CD4-positive, alpha-beta memory T cell (primary cell): ENCODE data around the gene TXNDC11. TPM values are rescaled to one million over a fixed set of nuclear protein-coding genes. Genes with fewer than 3 reads are reported as not detected.

Source experiments
- CTCF ChIA-PET: fragments of 350-600 bp; sonication (Branson Sonifier 250); formaldehyde crosslinking; loops from one replicate; lab custom pipeline; 2021; ENCODE audit warnings: inconsistent platforms; ENCODE audit not compliant: partially characterized antibody; lab: Charles Lee
- POLR2A ChIA-PET: fragments of 350-600 bp; sonication (Branson Sonifier 250); formaldehyde crosslinking; loops from one replicate; lab custom pipeline; 2021; ENCODE audit not compliant: partially characterized antibody; lab: Charles Lee
- DNase-seq, 5 donors: peaks; one replicate each; pipeline versions ENCODE4 v3.0.0 to v3.0.0-alpha.2; 2020 to 2022; ENCODE audit warnings: mixed read lengths in 1 of 5
- H3K27ac ChIP-seq: one replicate; pipeline ENCODE4 v1.7.0; 2013; ENCODE audit warnings: low read depth, low read length
- H3K27me3 ChIP-seq: 2 replicates; pipeline ENCODE4 v1.7.0; 2013; ENCODE audit warnings: mild to moderate bottlenecking, low read length, moderate library complexity; ENCODE audit not compliant: insufficient read depth
- H3K36me3 ChIP-seq: 2 replicates; pipeline ENCODE4 v1.7.0; 2013; ENCODE audit warnings: mild to moderate bottlenecking, low read length, moderate library complexity; ENCODE audit not compliant: insufficient read depth
- H3K4me1 ChIP-seq: 2 replicates; pipeline ENCODE4 v1.7.0; 2013; ENCODE audit warnings: mild to moderate bottlenecking, low read length, moderate library complexity; ENCODE audit not compliant: insufficient read depth
- H3K4me3 ChIP-seq, 2 donors: one replicate each; pipeline ENCODE4 v1.7.0; 2013; ENCODE audit warnings: low read length in 2 of 2, mild to moderate bottlenecking in 1 of 2
- H3K9me3 ChIP-seq, 2 donors: one replicate each; pipeline ENCODE4 v1.7.0; 2013; ENCODE audit warnings: low read length in 2 of 2, control low read depth in 1 of 2; ENCODE audit not compliant: control insufficient read depth in 1 of 2
- H3K27ac Mint-ChIP-seq, 7 donors: one replicate each; pipeline ENCODE4 v1.8.0; 2020 to 2021; ENCODE audit warnings: mixed read lengths in 7 of 7, mild to moderate bottlenecking in 6 of 7, inconsistent platforms in 3 of 7, moderate library complexity in 3 of 7
- H3K27me3 Mint-ChIP-seq, 2 donors: one replicate each; pipeline ENCODE4 v1.8.0; 2020 to 2021; ENCODE audit warnings: mixed read lengths in 2 of 2
- H3K36me3 Mint-ChIP-seq, 2 donors: one replicate each; pipeline ENCODE4 v1.8.0; 2020 to 2021; ENCODE audit warnings: mixed read lengths in 2 of 2, inconsistent platforms in 1 of 2, mild to moderate bottlenecking in 1 of 2
- H3K4me1 Mint-ChIP-seq, 4 donors: one replicate each; pipeline ENCODE4 v1.8.0; 2020 to 2021; ENCODE audit warnings: mixed read lengths in 4 of 4, mild to moderate bottlenecking in 1 of 4
- H3K4me3 Mint-ChIP-seq, 8 donors: one replicate each; pipeline ENCODE4 v1.8.0; 2020 to 2021; ENCODE audit warnings: mixed read lengths in 8 of 8, mild to moderate bottlenecking in 7 of 8, moderate library complexity in 6 of 8, inconsistent platforms in 3 of 8
- H3K9me3 Mint-ChIP-seq, 8 donors: one replicate each; pipeline ENCODE4 v1.8.0; 2020 to 2021; ENCODE audit warnings: mixed read lengths in 8 of 8, mild to moderate bottlenecking in 5 of 8, inconsistent platforms in 3 of 8, moderate library complexity in 1 of 8
- intact Hi-C: fragments of 100-400 bp; cut with micrococcal nuclease; formaldehyde crosslinking; loops from one replicate; pipeline ENCODE4 v1.15.1; 2023
- polyA plus RNA-seq, 2 donors: library from polyadenylated mRNA; unstranded; fragments of 300-500 nt; fragmentation: Illumina TruSeq; gene quantifications; one replicate each; pipeline ENCODE4 v1.2.3, GENCODE V29; 2021
- total RNA-seq, 2 experiments: library from RNA; stranded (reverse); gene quantifications; one replicate each; pipeline ENCODE4 v1.2.3, GENCODE V29; 2021

The TXNDC11 gene
- total and polyA plus RNA-seq, 4 experiments from 2014 or later = 51.7 to 62.6 (median 57.3) TPM

GRCh38 chr16:11634312-11634711, 108.3 kb downstream of the TXNDC11 start:
- DNase-seq = no peak
- Histone ChIP-seq H3K9me3 (no peaks in the 10 kb centered on the region), H3K27ac (no peak overlapping the region), H3K27me3 (no peaks in the 10 kb centered on the region), H3K4me3 (no peak overlapping the region), H3K4me1 (peaks cover 8% of the 10 kb centered on the region), H3K36me3 (no peaks in the 10 kb centered on the region)
- intact Hi-C loops = no loop called here
- ChIA-PET CTCF (interaction anchor here (1.4 to 2.6 kb wide), 2 partner anchors 13 to 102 kb away, joined by 6 to 8 read pairs; no protein-coding TSS in a partner anchor), POLR2A (interaction anchor here (4.4 kb wide), 1 partner anchor 13 kb away, joined by 26 read pairs; no protein-coding TSS in a partner anchor)
- no peaks in the 10 kb centered on the region for H3K27me3 Mint-ChIP-seq
- H3K9me3 Mint-ChIP-seq = no peaks in the 10 kb centered on the region
- H3K27ac Mint-ChIP-seq = no peak overlapping the region
- H3K36me3 Mint-ChIP-seq = no peaks in the 10 kb centered on the region
- H3K4me1 Mint-ChIP-seq = peaks cover 14 to 26% (median 19%) of the 10 kb centered on the region in 4 donors
- no peak overlapping the region for H3K4me3 Mint-ChIP-seq

GRCh38 chr16:11633113-11633512, 109.5 kb downstream of the TXNDC11 start:
- no peaks in the 10 kb centered on the region for H3K27me3 Mint-ChIP-seq
- CTCF ChIA-PET = no interaction called here

GRCh38 chr16:11632455-11632939, 110.2 kb downstream of the TXNDC11 start:
- no peaks in the 10 kb centered on the region for H3K27me3 ChIP-seq
- intact Hi-C loops = no loop called here
- H3K4me3 ChIP-seq = no peak overlapping the region
- Mint-ChIP-seq H3K4me3 (no peak overlapping the region), H3K4me1 (peaks cover 18 to 36% (median 26%) of the 10 kb centered on the region in 4 donors), H3K9me3 (no peaks in the 10 kb centered on the region), H3K27me3 (no peaks in the 10 kb centered on the region), H3K27ac (no peak overlapping the region), H3K36me3 (no peaks in the 10 kb centered on the region)
- no peaks in the 10 kb centered on the region for H3K9me3 ChIP-seq
- H3K36me3 ChIP-seq = no peaks in the 10 kb centered on the region
- no peak for DNase-seq
- H3K27ac ChIP-seq = no peak overlapping the region
- CTCF ChIA-PET = interaction anchor here (1.4 kb wide), 1 partner anchor 11 kb away, joined by 4 read pairs; no protein-coding TSS in a partner anchor
- H3K4me1 ChIP-seq = peaks cover 8% of the 10 kb centered on the region
- POLR2A ChIA-PET = interaction anchor here (0.9 to 1.9 kb wide), 2 partner anchors 45 to 86 kb away, joined by 3 to 6 read pairs; partner anchors contain the start of gene LITAF

More at GRCh38 chr16:11633113-11633512, 109.5 kb downstream of the TXNDC11 start:
- Histone ChIP-seq H3K4me1 (peaks cover 8% of the 10 kb centered on the region), H3K27me3 (no peaks in the 10 kb centered on the region), H3K27ac (no peak overlapping the region), H3K9me3 (no peaks in the 10 kb centered on the region), H3K36me3 (no peaks in the 10 kb centered on the region), H3K4me3 (no peak overlapping the region)
- intact Hi-C loops = no loop called here
- Mint-ChIP-seq H3K9me3 (no peaks in the 10 kb centered on the region), H3K36me3 (no peaks in the 10 kb centered on the region), H3K4me3 (no peak overlapping the region), H3K27ac (peak overlapping the region in 1 of 7 donors; percentile 46), H3K4me1 (peaks cover 18 to 33% (median 25%) of the 10 kb centered on the region in 4 donors)
- POLR2A ChIA-PET = no interaction called here
- no peak for DNase-seq

- ChIA-PET CTCF (interaction anchor here (0.7 to 2.2 kb wide), 3 partner anchors 9 to 94 kb away, joined by 4 to 7 read pairs (median 4); no protein-coding TSS in a partner anchor), POLR2A (interaction anchor here (1.2 to 1.9 kb wide), 3 partner anchors 10 to 44 kb away, joined by 4 to 7 read pairs (median 6); partner anchors contain the start of gene LITAF)
- DNase-seq = no peak
- no peaks in the 10 kb centered on the region for H3K36me3 Mint-ChIP-seq
- no peaks in the 10 kb centered on the region for H3K9me3 Mint-ChIP-seq
- no peak overlapping the region for H3K27ac ChIP-seq
- H3K4me3 ChIP-seq = no peak overlapping the region
- H3K9me3 ChIP-seq = no peaks in the 10 kb centered on the region
- H3K27me3 Mint-ChIP-seq = no peaks in the 10 kb centered on the region
- intact Hi-C loops = no loop called here
- H3K27me3 ChIP-seq = no peaks in the 10 kb centered on the region
- H3K27ac Mint-ChIP-seq = peak overlapping the region in 1 of 7 donors; percentile 41
- no peaks in the 10 kb centered on the region for H3K36me3 ChIP-seq
- H3K4me3 Mint-ChIP-seq = no peak overlapping the region
- H3K4me1 ChIP-seq = peaks cover 8% of the 10 kb centered on the region
- peaks cover 20 to 40% (median 28%) of the 10 kb centered on the region in 4 donors for H3K4me1 Mint-ChIP-seq
Measured at GRCh38 chr16:11631214-11631613, 111.4 kb downstream of the TXNDC11 start.

- no peaks in the 10 kb centered on the region for H3K27me3 Mint-ChIP-seq
- POLR2A ChIA-PET = interaction anchor here (1.2 to 1.9 kb wide), 3 partner anchors 9 to 44 kb away, joined by 4 to 7 read pairs (median 6); partner anchors contain the start of gene LITAF
Measured at GRCh38 chr16:11630768-11631056, 111.9 kb downstream of the TXNDC11 start.

GRCh38 chr16:11630046-11630767, 112.5 kb downstream of the TXNDC11 start:
- peak overlapping the region in 1 of 8 donors; percentile 13 for H3K4me3 Mint-ChIP-seq
- ChIA-PET POLR2A (interaction anchor here (1.7 to 1.9 kb wide), 3 partner anchors 8 to 43 kb away, joined by 6 to 9 read pairs (median 7); partner anchors contain the start of gene LITAF), CTCF (interaction anchor here (0.9 to 2.2 kb wide), 3 partner anchors 10 to 95 kb away, joined by 3 to 7 read pairs (median 3); no protein-coding TSS in a partner anchor)
- peaks cover 20 to 50% (median 34%) of the 10 kb centered on the region in 4 donors for H3K4me1 Mint-ChIP-seq
- intact Hi-C loops = no loop called here
- Histone ChIP-seq H3K27ac (no peak overlapping the region), H3K27me3 (no peaks in the 10 kb centered on the region), H3K4me1 (peaks cover 14% of the 10 kb centered on the region), H3K4me3 (no peak overlapping the region), H3K36me3 (no peaks in the 10 kb centered on the region), H3K9me3 (no peaks in the 10 kb centered on the region)
- H3K9me3 Mint-ChIP-seq = no peaks in the 10 kb centered on the region
- no peaks in the 10 kb centered on the region for H3K27me3 Mint-ChIP-seq
- DNase-seq = no peak
- no peaks in the 10 kb centered on the region for H3K36me3 Mint-ChIP-seq
- H3K27ac Mint-ChIP-seq = peak overlapping the region in 2 of 7 donors; percentile 53 to 59

More at GRCh38 chr16:11630768-11631056, 111.9 kb downstream of the TXNDC11 start:
- CTCF ChIA-PET = interaction anchor here (2.2 kb wide), 1 partner anchor 10 kb away, joined by 7 read pairs; no protein-coding TSS in a partner anchor
- Mint-ChIP-seq H3K4me3 (no peak overlapping the region), H3K27ac (no peak overlapping the region), H3K36me3 (no peaks in the 10 kb centered on the region), H3K9me3 (no peaks in the 10 kb centered on the region), H3K4me1 (peaks cover 20 to 45% (median 31%) of the 10 kb centered on the region in 4 donors)
- Histone ChIP-seq H3K27ac (no peak overlapping the region), H3K27me3 (no peaks in the 10 kb centered on the region), H3K9me3 (no peaks in the 10 kb centered on the region), H3K4me3 (no peak overlapping the region), H3K36me3 (no peaks in the 10 kb centered on the region), H3K4me1 (peaks cover 9% of the 10 kb centered on the region)
- intact Hi-C loops = no loop called here
- DNase-seq = no peak
